GF-D8 (cell line): ENCODE data around the gene MRFAP1L1.
"Not testable (repeated sequence)": the region's sequence is repeated elsewhere in the genome, so short reads cannot be mapped to it uniquely, and the experiment has no call there.

Source experiments
- DNase-seq: peaks from one replicate; lab custom pipeline; 2025; lab: John Stamatoyannopoulos, UW

MRFAP1L1 gene

DNA sequence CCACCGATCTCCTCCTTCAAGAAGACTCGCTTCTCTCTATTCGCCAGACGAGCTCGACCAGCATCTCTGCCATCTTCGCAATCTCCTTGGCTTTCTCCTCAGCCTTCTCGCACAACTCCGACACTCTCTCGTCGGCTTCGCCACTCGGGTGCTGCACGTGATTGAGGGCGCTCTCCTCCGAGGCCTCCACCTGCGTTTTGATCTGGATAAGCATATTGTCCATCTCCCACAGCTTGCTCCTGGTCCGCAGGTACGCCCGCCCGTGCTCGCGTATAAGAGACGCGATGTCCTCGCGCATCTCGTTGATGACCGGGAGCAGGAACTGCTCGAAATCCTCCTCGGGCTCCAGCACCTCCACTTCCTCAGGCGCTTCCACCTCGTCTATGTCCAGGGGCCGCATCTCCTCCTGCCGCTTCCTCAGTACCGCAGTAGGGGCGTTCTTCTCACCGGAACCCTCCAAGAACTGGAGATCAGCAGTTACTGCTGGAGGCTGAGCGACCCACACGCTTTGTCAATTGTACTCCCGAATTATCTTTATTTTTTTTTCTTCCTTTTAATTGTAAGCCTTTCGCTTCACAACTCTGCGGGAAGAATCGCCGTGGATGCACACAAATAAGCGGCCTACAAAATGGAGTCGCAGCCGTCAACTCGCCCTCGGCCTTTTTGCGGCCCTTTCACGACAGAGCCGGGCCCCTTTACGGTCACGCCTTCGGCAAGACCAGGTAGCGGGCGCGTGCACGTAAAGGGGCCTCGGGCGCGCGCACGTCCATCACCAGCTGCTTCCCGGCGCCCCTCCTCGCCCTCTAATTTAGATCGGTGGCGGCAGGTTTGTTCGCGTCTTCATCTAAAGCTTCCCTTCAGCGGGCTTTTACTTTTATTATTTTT lies at the start of gene MRFAP1L1:
Gene MRFAP1L1, minus strand, starts transcription at position 636 of the 885 bp plus-strand sequence. Its CDS starts 236 bp downstream, at position 400.
- DNase-seq, result peak; percentile 88

- no peak for DNase-seq
These were observed 49.1 kb upstream of the MRFAP1L1 start for GRCh38 chr4:6758728-6759127.

GRCh38 chr4:6756345-6756744 lies 46.7 kb upstream of the MRFAP1L1 start:
- DNase-seq, result not testable (repeated sequence)

DNA sequence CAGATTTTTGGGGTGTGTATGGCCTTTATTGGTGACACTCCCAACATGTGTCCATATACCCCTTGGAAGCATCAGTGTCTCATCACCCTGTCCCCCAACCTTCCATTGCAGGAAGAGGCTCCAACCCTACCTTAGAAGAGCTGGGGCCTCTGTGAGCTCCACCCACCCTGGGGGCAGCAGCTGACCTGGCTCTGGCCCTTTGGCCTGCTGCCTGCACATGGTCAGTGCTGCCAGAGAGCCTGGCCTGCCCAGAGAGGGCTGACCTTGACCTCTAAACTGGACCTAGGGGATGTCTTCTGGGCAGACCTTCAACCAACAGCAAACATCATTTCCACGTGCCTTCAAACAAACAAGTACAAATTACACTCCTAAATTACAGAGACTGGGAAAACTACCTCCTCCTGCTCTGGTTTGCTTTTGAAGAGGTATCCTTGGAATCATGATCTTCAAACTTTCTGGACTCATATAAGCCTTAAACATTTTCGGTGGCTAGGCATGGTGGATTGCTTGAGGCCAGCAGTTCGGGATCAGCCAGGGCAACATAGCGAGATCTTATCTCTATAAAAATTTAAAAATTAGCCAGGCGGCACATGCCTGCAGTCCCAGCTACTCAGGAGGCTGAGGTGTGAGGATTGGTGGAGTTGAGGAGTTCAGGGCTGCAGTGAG lies 45.6 kb upstream of the MRFAP1L1 start:
- DNase-seq, result no peak

- DNase-seq, result no peak
These were observed 44.9 kb upstream of the MRFAP1L1 start for GRCh38 chr4:6754481-6755087.

GRCh38 chr4:6753891-6754290 lies 44.2 kb upstream of the MRFAP1L1 start:
- no peak for DNase-seq

GRCh38 chr4:6753103-6753560 lies 43.5 kb upstream of the MRFAP1L1 start:
- no peak for DNase-seq

- no peak for DNase-seq
These were observed 42.8 kb upstream of the MRFAP1L1 start for GRCh38 chr4:6752486-6752829.

DNA sequence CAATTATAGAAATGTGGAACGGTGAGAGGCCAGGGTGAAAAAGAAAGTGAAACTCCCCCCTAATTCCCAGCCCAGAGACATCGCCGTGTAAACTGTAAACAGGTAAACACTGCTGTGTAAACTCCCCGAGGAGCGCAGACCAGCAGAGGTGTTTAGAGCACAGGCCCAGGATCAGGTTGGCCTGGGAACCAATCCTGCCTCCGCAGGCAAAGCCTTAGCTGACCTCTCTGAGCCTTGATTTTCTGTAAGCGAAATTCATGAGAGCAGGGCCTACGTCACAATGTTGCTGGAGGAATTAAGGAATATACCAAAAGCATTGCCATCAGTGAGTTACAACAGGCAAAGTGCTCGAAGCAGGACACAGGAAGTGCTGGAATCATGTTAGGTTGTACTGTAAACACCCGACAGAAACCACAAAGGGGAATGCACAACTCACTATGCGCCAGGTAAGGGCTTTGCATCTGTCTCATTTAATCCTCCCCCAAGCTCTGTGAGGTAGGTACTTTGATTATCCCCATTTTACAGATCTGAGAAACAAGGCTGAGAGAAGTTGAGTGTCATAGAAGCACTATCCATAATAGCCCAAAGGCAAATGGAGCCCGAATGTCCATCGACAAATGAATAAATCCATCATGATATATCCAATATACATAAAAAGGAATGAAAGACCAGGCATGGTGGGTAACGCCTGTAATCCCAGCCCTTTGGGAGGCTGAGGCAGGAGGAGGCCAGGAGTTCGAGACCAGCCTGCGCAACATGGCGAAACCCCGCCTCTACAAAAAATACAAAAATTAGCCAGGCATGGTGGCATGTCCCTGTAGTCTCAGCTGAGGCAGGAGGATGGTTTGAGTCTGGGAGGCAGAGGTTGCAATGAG lies 42.2 kb upstream of the MRFAP1L1 start:
- DNase-seq, result no peak

DNA sequence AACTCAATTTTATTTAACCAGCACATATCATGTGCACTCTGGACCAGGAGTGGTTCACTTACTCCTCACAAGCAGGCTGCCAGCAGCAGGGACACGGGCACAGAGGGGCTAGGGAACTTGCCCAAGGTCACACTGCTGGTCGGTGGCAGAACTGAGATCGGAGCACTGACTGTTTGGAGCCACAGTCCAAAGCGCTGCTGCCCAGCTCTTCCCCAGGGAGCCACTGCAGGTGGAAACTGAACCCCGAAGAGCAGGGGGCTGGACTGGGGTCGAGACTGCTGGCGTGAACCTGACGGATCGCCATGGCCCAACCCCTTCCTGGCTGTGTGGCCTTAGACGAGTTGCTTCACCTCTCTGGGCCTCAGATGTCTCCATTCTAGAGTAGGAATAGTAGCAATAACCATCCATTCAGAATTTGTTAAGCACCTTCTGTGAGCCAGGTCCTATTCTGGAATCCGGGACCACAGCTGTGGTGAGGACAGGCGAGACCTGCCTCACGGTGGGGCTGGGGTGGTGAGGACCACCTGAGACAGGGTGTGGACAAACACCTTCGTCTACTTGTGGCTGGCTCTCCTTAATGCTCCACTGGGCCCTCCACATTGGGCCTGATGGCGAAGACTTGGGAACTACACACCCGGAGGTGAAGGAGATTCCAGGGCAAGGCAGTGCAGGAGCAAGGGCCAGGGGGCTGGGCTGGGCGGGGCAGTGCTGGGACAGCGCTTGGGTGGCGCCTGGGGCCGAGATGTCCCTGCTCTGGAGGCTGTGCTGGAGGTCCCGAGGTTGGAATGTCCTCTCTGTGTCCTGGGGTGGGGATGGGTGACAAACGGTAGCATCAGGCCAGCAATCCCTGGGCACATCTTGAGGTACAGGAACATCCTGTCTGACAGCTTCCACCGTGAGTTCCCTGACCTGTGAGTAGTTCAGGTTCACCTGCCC lies 40.9 kb upstream of the MRFAP1L1 start:
- no peak for DNase-seq

DNA sequence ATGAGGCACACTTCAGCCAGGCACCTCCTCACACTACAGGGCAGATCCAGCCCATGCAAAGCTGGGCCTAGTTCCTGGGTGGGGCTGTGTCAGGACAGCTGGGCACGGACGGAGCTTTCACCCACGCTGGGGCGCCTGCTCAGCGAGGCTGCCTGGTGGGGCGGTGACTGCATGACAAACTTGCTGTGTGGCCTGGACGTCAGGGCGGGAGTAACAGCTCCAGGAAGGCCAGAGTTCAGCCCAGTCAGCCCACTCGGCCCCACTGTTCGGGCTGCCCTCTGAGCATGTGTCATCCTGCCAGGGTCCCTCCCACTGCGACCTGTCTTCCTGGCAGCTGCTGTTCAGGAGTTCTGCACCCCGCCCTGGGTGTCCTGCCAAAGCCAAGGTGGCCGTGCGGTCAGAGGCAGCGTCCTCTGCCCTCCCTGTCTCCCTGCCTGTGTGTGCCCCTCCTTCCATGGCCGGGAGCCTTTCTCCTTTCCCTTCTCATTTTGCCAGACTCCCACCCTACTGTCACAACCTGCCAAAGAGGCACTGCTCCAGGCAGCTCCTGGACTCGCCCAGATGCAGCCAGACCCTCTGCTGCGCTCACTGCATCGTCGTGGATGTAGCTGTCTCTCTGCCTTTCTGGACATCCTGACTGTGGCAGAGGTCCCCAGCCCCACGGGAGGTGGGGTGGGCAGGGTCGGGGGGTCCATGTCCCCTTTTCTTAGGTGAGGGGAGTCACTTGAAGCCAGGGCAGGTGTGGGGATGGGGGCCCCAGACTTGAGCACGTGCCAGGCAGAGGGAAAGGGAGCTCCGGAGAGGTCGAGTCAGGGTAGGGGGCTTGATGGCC lies 39.9 kb upstream of the MRFAP1L1 start:
- no peak for DNase-seq

GRCh38 chr4:6748286-6748685 lies 38.6 kb upstream of the MRFAP1L1 start:
- no peak for DNase-seq

- DNase-seq, result no peak
These were observed 37.8 kb upstream of the MRFAP1L1 start for GRCh38 chr4:6747294-6748051.

- no peak for DNase-seq
These were observed 37.1 kb upstream of the MRFAP1L1 start for GRCh38 chr4:6746721-6747293.

DNA sequence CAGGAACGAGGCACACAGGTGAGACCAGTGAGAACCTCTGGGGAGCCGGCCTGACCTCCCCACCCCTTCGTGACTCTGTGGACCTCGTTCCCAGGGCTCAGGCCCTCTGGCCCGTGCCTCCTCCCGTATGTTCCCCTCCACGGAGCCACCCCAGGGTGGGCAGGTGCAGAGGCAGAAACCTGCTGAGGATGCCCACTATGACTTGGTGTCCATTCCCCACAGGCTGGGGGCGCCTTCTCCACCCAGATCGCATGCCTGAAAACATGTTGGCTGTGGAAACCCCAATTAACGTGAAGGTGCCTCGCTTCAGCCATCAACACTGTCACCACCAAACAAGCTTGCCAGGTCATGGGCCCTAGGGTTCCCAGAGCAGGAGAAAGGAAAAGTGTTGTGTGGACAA lies 33.3 kb upstream of the MRFAP1L1 start:
- no peak for DNase-seq

- DNase-seq, result no peak
These were observed 32.8 kb upstream of the MRFAP1L1 start for GRCh38 chr4:6742507-6742906.

DNA sequence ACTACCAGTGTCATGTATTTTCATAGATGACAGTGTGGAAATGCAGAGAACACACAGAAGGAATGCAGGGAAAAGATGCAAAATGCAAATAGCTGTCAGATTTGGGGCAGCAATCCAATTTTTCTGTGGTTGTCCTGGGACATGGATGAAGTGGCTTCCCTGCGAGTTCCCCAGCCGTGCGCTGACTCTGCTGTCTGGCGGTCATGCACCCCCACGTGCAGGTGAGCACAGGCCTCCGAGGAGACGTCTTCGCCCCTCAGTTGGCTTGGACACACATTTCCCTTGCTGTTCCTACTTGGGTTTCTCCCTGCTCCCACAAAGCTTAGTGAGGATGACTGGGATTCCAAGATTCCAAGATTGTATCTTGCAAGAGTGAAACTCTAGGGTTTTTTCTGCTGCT lies 30.7 kb upstream of the MRFAP1L1 start:
- no peak for DNase-seq

DNA sequence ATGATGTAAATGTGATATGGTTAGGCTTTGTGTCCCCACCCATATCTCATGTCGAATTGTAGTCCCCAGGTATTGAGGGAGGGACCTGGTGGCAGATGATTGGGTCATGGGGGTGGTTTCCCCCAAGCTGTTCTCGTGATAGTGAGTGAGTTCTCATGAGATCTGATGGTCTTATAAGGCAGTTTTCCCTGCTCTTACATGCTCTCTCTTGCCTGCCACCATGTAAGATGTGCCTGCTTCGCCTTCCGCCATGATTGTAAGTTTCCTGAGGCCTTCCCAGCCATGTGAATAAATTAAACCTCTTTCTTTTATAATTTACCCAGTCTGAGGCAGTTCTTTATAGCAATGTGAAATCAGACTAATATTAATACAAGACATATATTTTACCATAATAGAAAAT lies 30.3 kb upstream of the MRFAP1L1 start:
- DNase-seq, result no peak
